Retinal pigment epithelial cell (primary cell): ENCODE measurements around the gene TUBGCP6.

ENCODE experiments used
- DNase-seq: peaks from one replicate; pipeline ENCODE4 v3.0.0-alpha.2; 2010; ENCODE audit warnings: low read depth
- H3K4me3 ChIP-seq: 2 replicates; pipeline ENCODE4 v1.5.1; 2011; ENCODE audit warnings: mild to moderate bottlenecking, low read length, control low read depth, moderate library complexity
- CTCF ChIP-seq: conservative IDR thresholded peaks from 2 replicates; pipeline ENCODE4 v1.5.1; 2011; ENCODE audit warnings: low read depth, low read length, control low read depth, inconsistent platforms

Gene TUBGCP6

GRCh38 chr22:50283821-50284220, 39.0 kb upstream of the TUBGCP6 start:
- no peak overlapping the region for H3K4me3 ChIP-seq
- TF ChIP-seq CTCF: no peak
- DNase-seq: no peak

- no peak overlapping the region for H3K4me3 ChIP-seq
- no peak for TF ChIP-seq CTCF
Measured at GRCh38 chr22:50282361-50283155, 37.7 kb upstream of the TUBGCP6 start.

GRCh38 chr22:50281957-50282356, 37.1 kb upstream of the TUBGCP6 start:
- no peak for TF ChIP-seq CTCF
- H3K4me3 ChIP-seq: no peak overlapping the region
- no peak for DNase-seq

More at GRCh38 chr22:50282361-50283155, 37.7 kb upstream of the TUBGCP6 start:
- DNase-seq: no peak

- no peak overlapping the region for H3K4me3 ChIP-seq
- no peak for TF ChIP-seq CTCF
- DNase-seq: no peak
Measured at GRCh38 chr22:50281384-50281760, 36.5 kb upstream of the TUBGCP6 start.

- no peak for TF ChIP-seq CTCF
- DNase-seq: no peak
- H3K4me3 ChIP-seq: no peak overlapping the region
Measured at GRCh38 chr22:50280708-50281383, 36.0 kb upstream of the TUBGCP6 start.

GRCh38 chr22:50280022-50280707, 35.3 kb upstream of the TUBGCP6 start:
- no peak for TF ChIP-seq CTCF
- DNase-seq: no peak

More at GRCh38 chr22:50280022-50280707, 35.3 kb upstream of the TUBGCP6 start:
- no peak overlapping the region for H3K4me3 ChIP-seq
